NCI-H345 treated with DMSO at 0.1 percent for 48 hours (cell line): ENCODE measurements around the gene RERE.
"Not testable (repeated sequence)": the region's sequence is repeated elsewhere in the genome, so short reads cannot be mapped to it uniquely, and the experiment has no call there.

ENCODE experiments used
- DNase-seq: peaks from one replicate; lab custom pipeline; 2025; ENCODE audit not compliant: unreplicated experiment; lab: John Stamatoyannopoulos, UW

RERE gene

GRCh38 chr1:8619419-8619818 lies 198.0 kb downstream of the RERE start:
- not testable (repeated sequence) for DNase-seq

GRCh38 chr1:8616791-8617190 lies 200.6 kb downstream of the RERE start:
- not testable (repeated sequence) for DNase-seq

- not testable (repeated sequence) for DNase-seq
Measured at GRCh38 chr1:8611634-8612515, 205.6 kb downstream of the RERE start.

GRCh38 chr1:8607906-8608305 lies 209.5 kb downstream of the RERE start:
- no peak for DNase-seq

GRCh38 chr1:8604041-8604945 lies 213.1 kb downstream of the RERE start:
- DNase-seq: no peak

GRCh38 chr1:8603220-8603616 lies 214.2 kb downstream of the RERE start:
- peak; percentile 75 for DNase-seq

GRCh38 chr1:8602471-8603219 lies 214.8 kb downstream of the RERE start:
- peak; percentile 61 for DNase-seq

GRCh38 chr1:8600336-8600735 lies 217.1 kb downstream of the RERE start:
- no peak for DNase-seq

- DNase-seq: no peak
Measured at GRCh38 chr1:8599646-8600212, 217.7 kb downstream of the RERE start.

- no peak for DNase-seq
Measured at GRCh38 chr1:8598783-8599182, 218.7 kb downstream of the RERE start.

- no peak for DNase-seq
Measured at GRCh38 chr1:8598060-8598724, 219.2 kb downstream of the RERE start.

- DNase-seq: no peak
Measured at GRCh38 chr1:8597455-8597854, 220.0 kb downstream of the RERE start.

GRCh38 chr1:8595941-8596340 lies 221.5 kb downstream of the RERE start:
- DNase-seq: no peak

- DNase-seq: no peak
Measured at GRCh38 chr1:8595332-8595731, 222.1 kb downstream of the RERE start.

GRCh38 chr1:8593292-8593691 lies 224.1 kb downstream of the RERE start:
- not testable (repeated sequence) for DNase-seq

GRCh38 chr1:8591569-8591968 lies 225.9 kb downstream of the RERE start:
- DNase-seq: no peak

- no peak for DNase-seq
Measured at GRCh38 chr1:8590721-8591351, 226.6 kb downstream of the RERE start.

- DNase-seq: no peak
Measured at GRCh38 chr1:8589571-8589970, 227.9 kb downstream of the RERE start.

GRCh38 chr1:8587784-8588183 lies 229.7 kb downstream of the RERE start:
- DNase-seq: no peak

GRCh38 chr1:8586438-8586837 lies 231.0 kb downstream of the RERE start:
- DNase-seq: no peak
